K562 (cell line): ENCODE results near the gene HLA-E. TPM values are rescaled to one million over a fixed set of nuclear protein-coding genes. Genes with fewer than 3 reads are reported as not detected.

ENCODE experiments used
- HDAC6 ChIP-seq: IDR thresholded peaks from 2 replicates; pipeline ENCODE4 v1.6.1; 2012; ENCODE audit warnings: low read depth, mild to moderate bottlenecking, control low read depth, inconsistent platforms, low read length, moderate library complexity
- JUNB ChIP-seq: fragments of 450-650 bp; formaldehyde crosslinking; conservative IDR thresholded peaks from 2 replicates; pipeline ENCODE4 v1.4.0; 2020; ENCODE audit warnings: mild to moderate bottlenecking
- KAT7 ChIP-seq: sonication (generic); formaldehyde crosslinking; IDR thresholded peaks from 2 replicates; pipeline ENCODE4 v1.8.0; 2022; ENCODE audit warnings: missing genetic modification reagents, mild to moderate bottlenecking, borderline replicate concordance
- NFE2L1 ChIP-seq: fragments of 450-650 bp; IDR thresholded peaks from 2 replicates; pipeline ENCODE4 v1.6.1; 2016; ENCODE audit warnings: missing genetic modification characterization, low read depth, mild to moderate bottlenecking, missing compliant biosample characterization, moderate library complexity, borderline replicate concordance
- PTTG1 ChIP-seq: fragments of 450-650 bp; IDR thresholded peaks from 2 replicates; pipeline ENCODE4 v1.6.1; 2016; ENCODE audit warnings: low read depth, mild to moderate bottlenecking, missing genetic modification characterization, missing compliant biosample characterization
- TARDBP ChIP-seq: fragments of 450-650 bp; IDR thresholded peaks from 2 replicates; pipeline ENCODE4 v1.6.1; 2016
- ZNF143 ChIP-seq: sonication (generic); formaldehyde crosslinking; IDR thresholded peaks from 2 replicates; pipeline ENCODE4 v1.9.0; 2022; ENCODE audit warnings: mild to moderate bottlenecking, missing genetic modification reagents
- ZNF57 ChIP-seq: fragments of 450-650 bp; formaldehyde crosslinking; IDR thresholded peaks from 2 replicates; pipeline ENCODE4 v1.4.0; 2020; ENCODE audit warnings: mild to moderate bottlenecking, moderate library complexity
- ZNF76 ChIP-seq: fragments of 250-450 bp; sonication (Bioruptor Pico); IDR thresholded peaks from 2 replicates; pipeline ENCODE4 v1.4.0; 2020; ENCODE audit warnings: mild to moderate bottlenecking, moderate library complexity, borderline replicate concordance
- polyA plus RNA-seq, 8 experiments: library from polyadenylated mRNA; depleted of rRNA in 4 of 8; stranded (reverse) in 5 of 8; unstranded in 3 of 8; fragments of >200 nt; fragmentation: Nextera tagmentation in 2 of 8; fragmentation: Illumina TruSeq in 1 of 8; extraction: Ambion mirVana in 2 of 8; extraction: Trizol in 1 of 8; gene quantifications; 2 replicates each; pipeline versions ENCODE4 v1.2.1 to v1.2.3, GENCODE V29; 2011 to 2014; ENCODE audit warnings: inconsistent platforms in 1 of 8, missing spikeins in 1 of 8
- total RNA-seq, 7 experiments: library from RNA; depleted of rRNA in 6 of 7; stranded (reverse); fragments of >200 nt in 6 of 7; fragmentation: Illumina TruSeq in 2 of 7; extraction: Trizol in 2 of 7; gene quantifications; 2 replicates each; pipeline versions ENCODE4 v1.2.1 to v1.2.3, GENCODE V29; 2011 to 2021; ENCODE audit warnings: low replicate concordance in 1 of 7
- TF ChIP-seq, protein P1 (sequence below): fragments of 450-650 bp; IDR thresholded peaks from 2 replicates; pipeline ENCODE4 v1.6.1; 2017; ENCODE audit warnings: antibody characterized with exemption, mild to moderate bottlenecking
- TF ChIP-seq, protein P2 (sequence below): fragments of 250-450 bp; sonication (Bioruptor Pico); IDR thresholded peaks from 2 replicates; pipeline ENCODE4 v1.4.0; 2020; ENCODE audit warnings: mild to moderate bottlenecking, moderate library complexity, borderline replicate concordance
- TF ChIP-seq, protein P3 (sequence below): sonication (generic); formaldehyde crosslinking; IDR thresholded peaks from 2 replicates; pipeline ENCODE4 v1.8.1; 2023; ENCODE audit warnings: mild to moderate bottlenecking, missing genetic modification reagents
- TF ChIP-seq, protein P4 (sequence below): fragments of 200-800 bp; sonication (Bioruptor generic); IDR thresholded peaks from 2 replicates; pipeline ENCODE4 v1.6.1; 2017; ENCODE audit warnings: missing genetic modification characterization, missing compliant biosample characterization

Gene HLA-E
- total and polyA plus RNA-seq, 9 of the 15 experiments (the other 6 are each of a cell fraction or from before 2014, with no cell fraction given): 3.2 to 39.9 (median 26.8) TPM

DNA sequence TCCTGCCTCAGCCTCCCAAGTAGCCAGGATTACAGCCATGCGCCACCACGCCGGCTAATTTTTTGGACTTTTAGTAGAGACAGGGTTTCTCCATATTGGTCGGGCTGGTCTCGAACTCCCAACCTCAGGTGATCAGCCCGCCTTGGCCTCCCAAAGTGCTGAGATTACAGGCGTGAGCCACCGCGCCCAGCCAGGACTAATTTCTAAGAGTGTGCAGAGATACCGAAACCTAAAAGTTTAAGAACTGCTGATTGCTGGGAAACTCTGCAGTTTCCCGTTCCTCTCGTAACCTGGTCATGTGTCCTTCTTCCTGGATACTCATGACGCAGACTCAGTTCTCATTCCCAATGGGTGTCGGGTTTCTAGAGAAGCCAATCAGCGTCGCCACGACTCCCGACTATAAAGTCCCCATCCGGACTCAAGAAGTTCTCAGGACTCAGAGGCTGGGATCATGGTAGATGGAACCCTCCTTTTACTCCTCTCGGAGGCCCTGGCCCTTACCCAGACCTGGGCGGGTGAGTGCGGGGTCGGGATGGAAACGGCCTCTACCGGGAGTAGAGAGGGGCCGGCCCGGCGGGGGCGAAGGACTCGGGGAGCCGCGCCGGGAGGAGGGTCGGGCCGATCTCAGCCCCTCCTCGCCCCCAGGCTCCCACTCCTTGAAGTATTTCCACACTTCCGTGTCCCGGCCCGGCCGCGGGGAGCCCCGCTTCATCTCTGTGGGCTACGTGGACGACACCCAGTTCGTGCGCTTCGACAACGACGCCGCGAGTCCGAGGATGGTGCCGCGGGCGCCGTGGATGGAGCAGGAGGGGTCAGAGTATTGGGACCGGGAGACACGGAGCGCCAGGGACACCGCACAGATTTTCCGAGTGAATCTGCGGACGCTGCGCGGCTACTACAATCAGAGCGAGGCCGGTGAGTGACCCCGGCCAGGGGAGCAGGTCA lies at the start of gene HLA-E (continued):
- TF ChIP-seq, protein P1, sequence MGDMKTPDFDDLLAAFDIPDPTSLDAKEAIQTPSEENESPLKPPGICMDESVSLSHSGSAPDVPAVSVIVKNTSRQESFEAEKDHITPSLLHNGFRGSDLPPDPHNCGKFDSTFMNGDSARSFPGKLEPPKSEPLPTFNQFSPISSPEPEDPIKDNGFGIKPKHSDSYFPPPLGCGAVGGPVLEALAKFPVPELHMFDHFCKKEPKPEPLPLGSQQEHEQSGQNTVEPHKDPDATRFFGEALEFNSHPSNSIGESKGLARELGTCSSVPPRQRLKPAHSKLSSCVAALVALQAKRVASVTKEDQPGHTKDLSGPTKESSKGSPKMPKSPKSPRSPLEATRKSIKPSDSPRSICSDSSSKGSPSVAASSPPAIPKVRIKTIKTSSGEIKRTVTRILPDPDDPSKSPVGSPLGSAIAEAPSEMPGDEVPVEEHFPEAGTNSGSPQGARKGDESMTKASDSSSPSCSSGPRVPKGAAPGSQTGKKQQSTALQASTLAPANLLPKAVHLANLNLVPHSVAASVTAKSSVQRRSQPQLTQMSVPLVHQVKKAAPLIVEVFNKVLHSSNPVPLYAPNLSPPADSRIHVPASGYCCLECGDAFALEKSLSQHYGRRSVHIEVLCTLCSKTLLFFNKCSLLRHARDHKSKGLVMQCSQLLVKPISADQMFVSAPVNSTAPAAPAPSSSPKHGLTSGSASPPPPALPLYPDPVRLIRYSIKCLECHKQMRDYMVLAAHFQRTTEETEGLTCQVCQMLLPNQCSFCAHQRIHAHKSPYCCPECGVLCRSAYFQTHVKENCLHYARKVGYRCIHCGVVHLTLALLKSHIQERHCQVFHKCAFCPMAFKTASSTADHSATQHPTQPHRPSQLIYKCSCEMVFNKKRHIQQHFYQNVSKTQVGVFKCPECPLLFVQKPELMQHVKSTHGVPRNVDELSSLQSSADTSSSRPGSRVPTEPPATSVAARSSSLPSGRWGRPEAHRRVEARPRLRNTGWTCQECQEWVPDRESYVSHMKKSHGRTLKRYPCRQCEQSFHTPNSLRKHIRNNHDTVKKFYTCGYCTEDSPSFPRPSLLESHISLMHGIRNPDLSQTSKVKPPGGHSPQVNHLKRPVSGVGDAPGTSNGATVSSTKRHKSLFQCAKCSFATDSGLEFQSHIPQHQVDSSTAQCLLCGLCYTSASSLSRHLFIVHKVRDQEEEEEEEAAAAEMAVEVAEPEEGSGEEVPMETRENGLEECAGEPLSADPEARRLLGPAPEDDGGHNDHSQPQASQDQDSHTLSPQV: peak; percentile 25; the same call in 1 of the 2 replicates
- TF ChIP-seq NFE2L1 (tag) (no peak), HDAC6 (no peak), TARDBP (no peak), ZNF76 (no peak), JUNB (no peak), PTTG1 (tag) (no peak), ZNF57 (CRISPR knock-in tag) (no peak), ZNF143 (CRISPR knock-in tag) (no peak), KAT7 (CRISPR knock-in tag) (no peak)
- TF ChIP-seq, protein P2, sequence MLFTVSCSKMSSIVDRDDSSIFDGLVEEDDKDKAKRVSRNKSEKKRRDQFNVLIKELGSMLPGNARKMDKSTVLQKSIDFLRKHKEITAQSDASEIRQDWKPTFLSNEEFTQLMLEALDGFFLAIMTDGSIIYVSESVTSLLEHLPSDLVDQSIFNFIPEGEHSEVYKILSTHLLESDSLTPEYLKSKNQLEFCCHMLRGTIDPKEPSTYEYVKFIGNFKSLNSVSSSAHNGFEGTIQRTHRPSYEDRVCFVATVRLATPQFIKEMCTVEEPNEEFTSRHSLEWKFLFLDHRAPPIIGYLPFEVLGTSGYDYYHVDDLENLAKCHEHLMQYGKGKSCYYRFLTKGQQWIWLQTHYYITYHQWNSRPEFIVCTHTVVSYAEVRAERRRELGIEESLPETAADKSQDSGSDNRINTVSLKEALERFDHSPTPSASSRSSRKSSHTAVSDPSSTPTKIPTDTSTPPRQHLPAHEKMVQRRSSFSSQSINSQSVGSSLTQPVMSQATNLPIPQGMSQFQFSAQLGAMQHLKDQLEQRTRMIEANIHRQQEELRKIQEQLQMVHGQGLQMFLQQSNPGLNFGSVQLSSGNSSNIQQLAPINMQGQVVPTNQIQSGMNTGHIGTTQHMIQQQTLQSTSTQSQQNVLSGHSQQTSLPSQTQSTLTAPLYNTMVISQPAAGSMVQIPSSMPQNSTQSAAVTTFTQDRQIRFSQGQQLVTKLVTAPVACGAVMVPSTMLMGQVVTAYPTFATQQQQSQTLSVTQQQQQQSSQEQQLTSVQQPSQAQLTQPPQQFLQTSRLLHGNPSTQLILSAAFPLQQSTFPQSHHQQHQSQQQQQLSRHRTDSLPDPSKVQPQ (CRISPR knock-in tag): no peak
- TF ChIP-seq, protein P3, sequence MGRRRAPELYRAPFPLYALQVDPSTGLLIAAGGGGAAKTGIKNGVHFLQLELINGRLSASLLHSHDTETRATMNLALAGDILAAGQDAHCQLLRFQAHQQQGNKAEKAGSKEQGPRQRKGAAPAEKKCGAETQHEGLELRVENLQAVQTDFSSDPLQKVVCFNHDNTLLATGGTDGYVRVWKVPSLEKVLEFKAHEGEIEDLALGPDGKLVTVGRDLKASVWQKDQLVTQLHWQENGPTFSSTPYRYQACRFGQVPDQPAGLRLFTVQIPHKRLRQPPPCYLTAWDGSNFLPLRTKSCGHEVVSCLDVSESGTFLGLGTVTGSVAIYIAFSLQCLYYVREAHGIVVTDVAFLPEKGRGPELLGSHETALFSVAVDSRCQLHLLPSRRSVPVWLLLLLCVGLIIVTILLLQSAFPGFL (CRISPR knock-in tag): no peak
- TF ChIP-seq, protein P4, sequence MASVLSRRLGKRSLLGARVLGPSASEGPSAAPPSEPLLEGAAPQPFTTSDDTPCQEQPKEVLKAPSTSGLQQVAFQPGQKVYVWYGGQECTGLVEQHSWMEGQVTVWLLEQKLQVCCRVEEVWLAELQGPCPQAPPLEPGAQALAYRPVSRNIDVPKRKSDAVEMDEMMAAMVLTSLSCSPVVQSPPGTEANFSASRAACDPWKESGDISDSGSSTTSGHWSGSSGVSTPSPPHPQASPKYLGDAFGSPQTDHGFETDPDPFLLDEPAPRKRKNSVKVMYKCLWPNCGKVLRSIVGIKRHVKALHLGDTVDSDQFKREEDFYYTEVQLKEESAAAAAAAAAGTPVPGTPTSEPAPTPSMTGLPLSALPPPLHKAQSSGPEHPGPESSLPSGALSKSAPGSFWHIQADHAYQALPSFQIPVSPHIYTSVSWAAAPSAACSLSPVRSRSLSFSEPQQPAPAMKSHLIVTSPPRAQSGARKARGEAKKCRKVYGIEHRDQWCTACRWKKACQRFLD (CRISPR knock-in tag): no peak; the same call in 1 of the 2 replicates
